Ovary (tissue), 9 donors: ENCODE data around the gene THEMIS. TPM values are rescaled to one million over a fixed set of nuclear protein-coding genes. Genes with fewer than 3 reads are reported as not detected.
"Not testable (repeated sequence)": the region's sequence is repeated elsewhere in the genome, so short reads cannot be mapped to it uniquely, and the experiment has no call there.

ENCODE experiments used
- DNase-seq, 5 donors: peaks; one replicate each; pipeline ENCODE4 v3.0.0-alpha.2; 2019 to 2020
- H3K27ac ChIP-seq, 2 donors: fragments of 200-600 bp; one replicate each; pipeline versions ENCODE4 v1.5.1 to v1.8.0; 2019 to 2022
- H3K27me3 ChIP-seq: fragments of 200-600 bp; one replicate; pipeline ENCODE4 v1.8.0; 2022
- H3K36me3 ChIP-seq: fragments of 200-600 bp; sonication (generic); one replicate; pipeline ENCODE4 v1.5.1; 2019
- H3K4me1 ChIP-seq: one replicate; pipeline ENCODE4 v1.8.1; 2013; ENCODE audit warnings: mild to moderate bottlenecking, moderate library complexity; ENCODE audit not compliant: insufficient read depth
- H3K4me3 ChIP-seq: fragments of 200-600 bp; sonication (generic); one replicate; pipeline ENCODE4 v1.5.1; 2017
- H3K9me3 ChIP-seq, 2 donors: fragments of 200-600 bp in 1 of 2; sonication (generic) in 1 of 2; one replicate each; pipeline versions ENCODE4 v1.5.1 to v1.8.1; 2013 to 2019; ENCODE audit warnings: mild to moderate bottlenecking in 1 of 2, moderate library complexity in 1 of 2
- EP300 ChIP-seq: sonication (generic); formaldehyde crosslinking; IDR thresholded peaks from one replicate; pipeline ENCODE4 v1.6.1; 2017; ENCODE audit warnings: antibody characterized with exemption
- POLR2A ChIP-seq: fragments of 450-650 bp; IDR thresholded peaks from one replicate; pipeline ENCODE4 v1.6.1; 2017; ENCODE audit warnings: antibody characterized with exemption, mild to moderate bottlenecking, moderate library complexity
- WGBS, 3 donors: extraction: QIAGEN DNeasy Blood & Tissue Kit in 1 of 3; methylation state at CpG; one replicate each; pipeline versions ENCODE4 v1.1.5 to v1.1.7; 2013 to 2017; 5-methylcytosine and 5-hydroxymethylcytosine counted together
- intact Hi-C, 4 donors: fragments of 100-400 bp; cut with DNase I; formaldehyde crosslinking; loops; one replicate each; pipeline versions ENCODE4 v1.11.0 to v1.15.1; 2022 to 2023
- polyA plus RNA-seq, 2 donors: library from polyadenylated mRNA; stranded (reverse); fragments of 200-250 nt in 1 of 2; fragments of 350-450 nt in 1 of 2; fragmentation: Illumina TruSeq in 1 of 2; extraction: RNeasy Lipid Tissue Mini Kit (QIAGEN cat#74804) in 1 of 2; gene quantifications; one replicate each; pipeline ENCODE4 v1.2.3, GENCODE V29; 2013 to 2014
- total RNA-seq, 7 donors: library from RNA; depleted of rRNA in 2 of 7; stranded (reverse); fragments of >200 nt in 2 of 7; fragmentation: NEBNext Ultra II Directional in 3 of 7; extraction: Animal tissue kit (Norgen Biotek cat#: 25700) in 3 of 7; gene quantifications; one replicate each; pipeline versions ENCODE4 v1.1.0 to v1.2.4, GENCODE V29; 2016 to 2023
- TF ChIP-seq, protein P1 (sequence below), 3 donors: fragments of 450-650 bp in 2 of 3; fragments of 200-600 bp in 1 of 3; IDR thresholded peaks; one replicate each; pipeline versions ENCODE4 v1.5.1 to v1.8.0; 2016 to 2022; ENCODE audit warnings: antibody characterized with exemption in 3 of 3, mild to moderate bottlenecking in 1 of 3
- donor health status: DM: no; HTN: no; CAD: no; lungs with moderate emphysema.
- donor health status: DM: no; HTN: no; CAD: no.
- donor health status: Bipolar disorder and iron deficiency.
- donor health status: DM: yes; HTN: yes; CAD: no.
- donor health status: DM: no; HTN: no; CAD: no.
- donor health status: DM: yes; HTN: yes; CAD: no.

THEMIS gene
- total and polyA plus RNA-seq, 9 donors, result 0.05 to 0.87 (median 0.40) TPM; not detected in 1

- TF ChIP-seq POLR2A (no peak), EP300 (no peak)
- TF ChIP-seq, protein P1, sequence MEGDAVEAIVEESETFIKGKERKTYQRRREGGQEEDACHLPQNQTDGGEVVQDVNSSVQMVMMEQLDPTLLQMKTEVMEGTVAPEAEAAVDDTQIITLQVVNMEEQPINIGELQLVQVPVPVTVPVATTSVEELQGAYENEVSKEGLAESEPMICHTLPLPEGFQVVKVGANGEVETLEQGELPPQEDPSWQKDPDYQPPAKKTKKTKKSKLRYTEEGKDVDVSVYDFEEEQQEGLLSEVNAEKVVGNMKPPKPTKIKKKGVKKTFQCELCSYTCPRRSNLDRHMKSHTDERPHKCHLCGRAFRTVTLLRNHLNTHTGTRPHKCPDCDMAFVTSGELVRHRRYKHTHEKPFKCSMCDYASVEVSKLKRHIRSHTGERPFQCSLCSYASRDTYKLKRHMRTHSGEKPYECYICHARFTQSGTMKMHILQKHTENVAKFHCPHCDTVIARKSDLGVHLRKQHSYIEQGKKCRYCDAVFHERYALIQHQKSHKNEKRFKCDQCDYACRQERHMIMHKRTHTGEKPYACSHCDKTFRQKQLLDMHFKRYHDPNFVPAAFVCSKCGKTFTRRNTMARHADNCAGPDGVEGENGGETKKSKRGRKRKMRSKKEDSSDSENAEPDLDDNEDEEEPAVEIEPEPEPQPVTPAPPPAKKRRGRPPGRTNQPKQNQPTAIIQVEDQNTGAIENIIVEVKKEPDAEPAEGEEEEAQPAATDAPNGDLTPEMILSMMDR (IDR thresholded peaks at IDR 0.05), result no peak
- DNase-seq, result no peak
- H3K36me3 ChIP-seq, result no peaks in the 10 kb centered on the region
- H3K9me3 ChIP-seq, result peaks cover 0 to 6% of the 10 kb centered on the region in 2 donors
- intact Hi-C loops, result no loop called here
- no peak overlapping the region for H3K27ac ChIP-seq
- no peak overlapping the region for H3K4me3 ChIP-seq
- WGBS, 3 donors, result 89 to 92% (median 90%) methylated on average over 7 of the region's 7 CpGs
- no peaks in the 10 kb centered on the region for H3K27me3 ChIP-seq
- no peaks in the 10 kb centered on the region for H3K4me1 ChIP-seq
Observed at GRCh38 chr6:127933852-127934840, 33.3 kb upstream of the THEMIS start.

DNA sequence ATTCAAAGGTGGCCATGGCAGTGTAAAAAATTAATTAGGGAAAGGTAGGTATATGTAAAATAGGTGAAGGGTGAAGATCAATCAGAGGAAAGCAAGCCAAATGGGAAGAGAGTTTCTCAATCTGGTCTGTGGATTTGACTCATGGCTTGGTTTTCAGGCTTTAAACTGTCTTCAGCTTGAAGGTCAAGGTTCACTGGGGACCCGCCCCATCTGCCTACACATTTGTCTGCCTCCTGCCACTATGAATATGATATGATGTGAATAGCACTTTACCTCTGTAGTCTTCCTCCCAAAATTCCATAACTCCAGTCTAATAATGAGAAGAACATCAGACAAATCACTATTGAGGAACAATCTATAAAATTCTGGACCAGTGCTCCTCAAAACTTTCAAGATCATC lies 32.3 kb upstream of the THEMIS start:
- Histone ChIP-seq H3K27ac (no peak overlapping the region), H3K9me3 (peaks cover 0 to 6% of the 10 kb centered on the region in 2 donors), H3K27me3 (no peaks in the 10 kb centered on the region), H3K36me3 (no peaks in the 10 kb centered on the region), H3K4me1 (no peaks in the 10 kb centered on the region), H3K4me3 (no peak overlapping the region)
- TF ChIP-seq, protein P1 (IDR thresholded peaks at IDR 0.05), result no peak
- TF ChIP-seq POLR2A (no peak), EP300 (no peak)
- intact Hi-C loops, result no loop called here
- DNase-seq, result no peak
- WGBS, 3 donors, result 84 to 89% (median 87%) methylated on average over 1 of the region's 1 CpG

- no peak for DNase-seq
- WGBS, 3 donors, result 85 to 91% (median 90%) methylated on average over 5 of the region's 5 CpGs
- Histone ChIP-seq H3K36me3 (no peaks in the 10 kb centered on the region), H3K27me3 (no peaks in the 10 kb centered on the region), H3K9me3 (peaks cover 0 to 6% of the 10 kb centered on the region in 2 donors), H3K27ac (no peak overlapping the region), H3K4me1 (no peaks in the 10 kb centered on the region), H3K4me3 (no peak overlapping the region)
- TF ChIP-seq EP300 (no peak), POLR2A (no peak)
- TF ChIP-seq, protein P1 (IDR thresholded peaks at IDR 0.05), result no peak
- intact Hi-C loops, result no loop called here
Observed at GRCh38 chr6:127932708-127933107, 31.9 kb upstream of the THEMIS start.

- WGBS, 3 donors, result 82 to 94% (median 93%) methylated on average over 10 of the region's 10 CpGs
- H3K36me3 ChIP-seq, DNase-seq, H3K27me3 ChIP-seq, intact Hi-C loops, H3K9me3 ChIP-seq, H3K4me3 ChIP-seq, H3K4me1 ChIP-seq, H3K27ac ChIP-seq: not testable (repeated sequence)
Observed at GRCh38 chr6:127926441-127926840, 25.6 kb upstream of the THEMIS start.

DNA sequence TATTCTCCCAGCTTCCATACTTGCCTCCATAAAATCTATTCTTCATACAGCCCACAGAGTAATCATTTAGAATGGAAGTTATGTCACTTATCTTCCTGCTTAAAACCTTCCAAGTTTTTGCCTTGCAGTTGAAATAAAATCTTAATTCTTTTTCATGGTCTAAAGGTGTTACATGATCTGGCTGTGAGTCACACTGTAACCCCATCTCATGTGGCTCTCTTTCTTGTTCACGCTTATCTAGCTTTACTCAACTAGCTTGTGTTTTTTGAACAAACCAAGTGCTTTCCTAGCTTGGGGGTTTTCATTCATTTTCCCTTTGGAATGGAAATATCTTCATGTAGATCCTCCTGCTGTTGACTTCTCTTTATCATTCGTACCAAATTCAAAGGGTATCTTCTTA lies 23.6 kb upstream of the THEMIS start:
- Histone ChIP-seq H3K4me3 (no peak overlapping the region), H3K4me1 (no peaks in the 10 kb centered on the region), H3K27ac (no peak overlapping the region), H3K27me3 (no peaks in the 10 kb centered on the region), H3K9me3 (no peaks in the 10 kb centered on the region), H3K36me3 (no peaks in the 10 kb centered on the region)
- intact Hi-C loops, result no loop called here
- TF ChIP-seq EP300, result no peak
- no peak for TF ChIP-seq POLR2A
- TF ChIP-seq, protein P1 (IDR thresholded peaks at IDR 0.05), result no peak
- DNase-seq, result no peak
- 79 to 87% (median 86%) methylated on average over 2 of the region's 2 CpGs for WGBS, 3 donors
